ENCODE data around the gene EYS.

EYS gene

GRCh38 chr6:64121011-64121565 is 1585.9 kb downstream of the EYS start:
- no peak overlapping the region for H3K27ac ChIP-seq
- H3K36me3 ChIP-seq (ENCODE audit: insufficient read depth, low read length) = no peaks in the 10 kb centered on the region
- no peak overlapping the region for H3K4me3 ChIP-seq
- no peak overlapping the region for H3K9ac ChIP-seq (ENCODE audit: insufficient read length)
- H3K9me3 ChIP-seq (ENCODE audit: low read depth, low read length) = no peaks in the 10 kb centered on the region; the same call in 1 of the 2 replicates
- TF ChIP-seq FOXP2 (optimal IDR thresholded peaks at IDR 0.05; ENCODE audit: control extremely low read depth, extremely low read length, insufficient read depth) (no peak), EZH2 (IDR thresholded peaks at IDR 0.05) (no peak)
- DNase-seq (ENCODE audit: low read depth, low spot score) = no peak

GRCh38 chr6:64113704-64114103 is 1593.3 kb downstream of the EYS start:
- H3K9ac ChIP-seq (ENCODE audit: insufficient read length) = no peak overlapping the region
- no peak overlapping the region for H3K27ac ChIP-seq
- TF ChIP-seq FOXP2 (optimal IDR thresholded peaks at IDR 0.05; ENCODE audit: control extremely low read depth, extremely low read length, insufficient read depth) (no peak), EZH2 (IDR thresholded peaks at IDR 0.05) (no peak), POLR2AphosphoS5 (IDR thresholded peaks at IDR 0.05; ENCODE audit: borderline replicate concordance, low read depth, low read length) (no peak)

GRCh38 chr6:64104051-64104450 is 1603.0 kb downstream of the EYS start:
- no peak for DNase-seq (ENCODE audit: low read depth, low spot score)
- TF ChIP-seq EZH2 (IDR thresholded peaks at IDR 0.05) = no peak
- no peak for TF ChIP-seq POLR2AphosphoS5 (IDR thresholded peaks at IDR 0.05; ENCODE audit: borderline replicate concordance, low read depth, low read length)
- no peak for TF ChIP-seq FOXP2 (optimal IDR thresholded peaks at IDR 0.05; ENCODE audit: control extremely low read depth, extremely low read length, insufficient read depth)
- Histone ChIP-seq H3K27ac (no peak overlapping the region), H3K36me3 (ENCODE audit: insufficient read depth, low read length) (no peaks in the 10 kb centered on the region), H3K4me3 (no peak overlapping the region), H3K9me3 (ENCODE audit: low read depth, low read length) (no peaks in the 10 kb centered on the region), H3K9ac (ENCODE audit: insufficient read length) (no peak overlapping the region)

More at GRCh38 chr6:64113704-64114103, 1593.3 kb downstream of the EYS start:
- Histone ChIP-seq H3K4me3 (no peak overlapping the region), H3K36me3 (ENCODE audit: insufficient read depth, low read length) (no peaks in the 10 kb centered on the region), H3K9me3 (ENCODE audit: low read depth, low read length) (no peaks in the 10 kb centered on the region; the same call in 1 of the 2 replicates)
- DNase-seq (ENCODE audit: low read depth, low spot score) = no peak

GRCh38 chr6:64103480-64103879 is 1603.5 kb downstream of the EYS start:
- TF ChIP-seq FOXP2 (optimal IDR thresholded peaks at IDR 0.05; ENCODE audit: control extremely low read depth, extremely low read length, insufficient read depth) (no peak), EZH2 (IDR thresholded peaks at IDR 0.05) (no peak), POLR2AphosphoS5 (IDR thresholded peaks at IDR 0.05; ENCODE audit: borderline replicate concordance, low read depth, low read length) (no peak)
- no peak for DNase-seq (ENCODE audit: low read depth, low spot score)
- no peaks in the 10 kb centered on the region for H3K36me3 ChIP-seq (ENCODE audit: insufficient read depth, low read length)

GRCh38 chr6:64100702-64101303 is 1606.2 kb downstream of the EYS start:
- Histone ChIP-seq H3K9me3 (ENCODE audit: low read depth, low read length) (no peaks in the 10 kb centered on the region), H3K36me3 (ENCODE audit: insufficient read depth, low read length) (no peaks in the 10 kb centered on the region), H3K4me3 (no peak overlapping the region), H3K27ac (no peak overlapping the region), H3K9ac (ENCODE audit: insufficient read length) (no peak overlapping the region)
- TF ChIP-seq POLR2AphosphoS5 (IDR thresholded peaks at IDR 0.05; ENCODE audit: borderline replicate concordance, low read depth, low read length) (no peak), FOXP2 (optimal IDR thresholded peaks at IDR 0.05; ENCODE audit: control extremely low read depth, extremely low read length, insufficient read depth) (no peak), EZH2 (IDR thresholded peaks at IDR 0.05) (no peak)
- DNase-seq (ENCODE audit: low read depth, low spot score) = no peak

More at GRCh38 chr6:64103480-64103879, 1603.5 kb downstream of the EYS start:
- no peak overlapping the region for H3K27ac ChIP-seq
- H3K9ac ChIP-seq (ENCODE audit: insufficient read length) = no peak overlapping the region
- H3K9me3 ChIP-seq (ENCODE audit: low read depth, low read length) = no peaks in the 10 kb centered on the region
- H3K4me3 ChIP-seq = no peak overlapping the region

GRCh38 chr6:64090352-64090751 is 1616.7 kb downstream of the EYS start:
- Histone ChIP-seq H3K9me3 (ENCODE audit: low read depth, low read length) (no peaks in the 10 kb centered on the region), H3K36me3 (ENCODE audit: insufficient read depth, low read length) (no peaks in the 10 kb centered on the region), H3K9ac (ENCODE audit: insufficient read length) (no peak overlapping the region), H3K4me3 (no peak overlapping the region), H3K27ac (no peak overlapping the region)
- no peak for TF ChIP-seq EZH2 (IDR thresholded peaks at IDR 0.05)
- no peak for TF ChIP-seq POLR2AphosphoS5 (IDR thresholded peaks at IDR 0.05; ENCODE audit: borderline replicate concordance, low read depth, low read length)
- no peak for TF ChIP-seq FOXP2 (optimal IDR thresholded peaks at IDR 0.05; ENCODE audit: control extremely low read depth, extremely low read length, insufficient read depth)
- no peak for DNase-seq (ENCODE audit: low read depth, low spot score)

- no peak overlapping the region for H3K9ac ChIP-seq (ENCODE audit: insufficient read length)
- TF ChIP-seq EZH2 (IDR thresholded peaks at IDR 0.05) (no peak), FOXP2 (optimal IDR thresholded peaks at IDR 0.05; ENCODE audit: control extremely low read depth, extremely low read length, insufficient read depth) (no peak), POLR2AphosphoS5 (IDR thresholded peaks at IDR 0.05; ENCODE audit: borderline replicate concordance, low read depth, low read length) (no peak)
- H3K36me3 ChIP-seq (ENCODE audit: insufficient read depth, low read length) = no peaks in the 10 kb centered on the region
- DNase-seq (ENCODE audit: low read depth, low spot score) = no peak
- H3K27ac ChIP-seq = no peak overlapping the region
- H3K4me3 ChIP-seq = no peak overlapping the region
- H3K9me3 ChIP-seq (ENCODE audit: low read depth, low read length) = no peaks in the 10 kb centered on the region
Observed at GRCh38 chr6:64085126-64085525, 1621.9 kb downstream of the EYS start.

- H3K27ac ChIP-seq = no peak overlapping the region
- DNase-seq (ENCODE audit: low read depth, low spot score) = no peak
- H3K9me3 ChIP-seq (ENCODE audit: low read depth, low read length) = no peaks in the 10 kb centered on the region
- H3K36me3 ChIP-seq (ENCODE audit: insufficient read depth, low read length) = no peaks in the 10 kb centered on the region
- TF ChIP-seq EZH2 (IDR thresholded peaks at IDR 0.05) (no peak), FOXP2 (optimal IDR thresholded peaks at IDR 0.05; ENCODE audit: control extremely low read depth, extremely low read length, insufficient read depth) (no peak), POLR2AphosphoS5 (IDR thresholded peaks at IDR 0.05; ENCODE audit: borderline replicate concordance, low read depth, low read length) (no peak)
- no peak overlapping the region for H3K9ac ChIP-seq (ENCODE audit: insufficient read length)
- H3K4me3 ChIP-seq = no peak overlapping the region
Observed at GRCh38 chr6:64084185-64084663, 1622.8 kb downstream of the EYS start.

Data from SK-N-MC (cell line).